ENCODE data around the gene FADD.

FADD gene

GRCh38 chr11:70202920-70203750 is at the start of gene FADD:
Gene FADD (plus strand): TSS chr11:70203296. CDS start chr11:70203460, 164 bp downstream.
- no peaks in the 10 kb centered on the region for H3K27me3 ChIP-seq (ENCODE audit: insufficient read depth, low read depth, severe bottlenecking)
- peaks cover 13% of the 10 kb centered on the region for H3K36me3 ChIP-seq
- peak; percentile 90 for DNase-seq
- peak within 1 kb of the TSS; percentile 87 for H3K4me3 ChIP-seq (ENCODE audit: low read depth, low read length)
- no peak for TF ChIP-seq CTCF (IDR thresholded peaks at IDR 0.05; ENCODE audit: low read depth, low read length)
- no peaks in the 10 kb centered on the region for H3K9me3 ChIP-seq (ENCODE audit: severe bottlenecking)
- H3K27ac ChIP-seq, result peak within 1 kb of the TSS; percentile 84

GRCh38 chr11:70155386-70155785 is 47.7 kb upstream of the FADD start:
- H3K27ac ChIP-seq, result no peak overlapping the region
- no peaks in the 10 kb centered on the region for H3K9me3 ChIP-seq (ENCODE audit: severe bottlenecking)
- no peaks in the 10 kb centered on the region for H3K27me3 ChIP-seq (ENCODE audit: insufficient read depth, low read depth, severe bottlenecking)
- H3K36me3 ChIP-seq, result no peaks in the 10 kb centered on the region
- H3K4me3 ChIP-seq (ENCODE audit: low read depth, low read length), result no peak overlapping the region
- TF ChIP-seq CTCF (IDR thresholded peaks at IDR 0.05; ENCODE audit: low read depth, low read length), result no peak
- DNase-seq, result no peak

- Histone ChIP-seq H3K9me3 (ENCODE audit: severe bottlenecking) (no peaks in the 10 kb centered on the region), H3K27me3 (ENCODE audit: insufficient read depth, low read depth, severe bottlenecking) (no peaks in the 10 kb centered on the region), H3K36me3 (no peaks in the 10 kb centered on the region), H3K27ac (no peak overlapping the region), H3K4me3 (ENCODE audit: low read depth, low read length) (no peak overlapping the region)
- no peak for TF ChIP-seq CTCF (IDR thresholded peaks at IDR 0.05; ENCODE audit: low read depth, low read length)
- no peak for DNase-seq
These were observed 46.6 kb upstream of the FADD start for GRCh38 chr11:70156291-70157037.

GRCh38 chr11:70158201-70158600 is 44.9 kb upstream of the FADD start:
- Histone ChIP-seq H3K36me3 (no peaks in the 10 kb centered on the region), H3K4me3 (ENCODE audit: low read depth, low read length) (no peak overlapping the region), H3K9me3 (ENCODE audit: severe bottlenecking) (no peaks in the 10 kb centered on the region), H3K27ac (no peak overlapping the region), H3K27me3 (ENCODE audit: insufficient read depth, low read depth, severe bottlenecking) (no peaks in the 10 kb centered on the region)
- peak; percentile 85 for TF ChIP-seq CTCF (IDR thresholded peaks at IDR 0.05; ENCODE audit: low read depth, low read length)
- DNase-seq, result peak; percentile 70

- no peak for TF ChIP-seq CTCF (IDR thresholded peaks at IDR 0.05; ENCODE audit: low read depth, low read length)
- H3K27me3 ChIP-seq (ENCODE audit: insufficient read depth, low read depth, severe bottlenecking), result no peaks in the 10 kb centered on the region
- DNase-seq, result no peak
These were observed 44.2 kb upstream of the FADD start for GRCh38 chr11:70158757-70159389.

More at GRCh38 chr11:70158757-70159389, 44.2 kb upstream of the FADD start:
- Histone ChIP-seq H3K27ac (no peak overlapping the region), H3K9me3 (ENCODE audit: severe bottlenecking) (no peaks in the 10 kb centered on the region), H3K4me3 (ENCODE audit: low read depth, low read length) (no peak overlapping the region), H3K36me3 (no peaks in the 10 kb centered on the region)
